Stimulated activated CD8-positive, alpha-beta memory T cell treated with anti-CD3 and anti-CD28 coated beads, Interleukin-4, amount 100 ng/mL, for 48 hours (primary cell): Measurements from ENCODE around the gene C4orf54.

Experiments
- DNase-seq: peaks from one replicate; pipeline ENCODE4 v3.0.0-alpha.2; 2020

The C4orf54 gene

DNA sequence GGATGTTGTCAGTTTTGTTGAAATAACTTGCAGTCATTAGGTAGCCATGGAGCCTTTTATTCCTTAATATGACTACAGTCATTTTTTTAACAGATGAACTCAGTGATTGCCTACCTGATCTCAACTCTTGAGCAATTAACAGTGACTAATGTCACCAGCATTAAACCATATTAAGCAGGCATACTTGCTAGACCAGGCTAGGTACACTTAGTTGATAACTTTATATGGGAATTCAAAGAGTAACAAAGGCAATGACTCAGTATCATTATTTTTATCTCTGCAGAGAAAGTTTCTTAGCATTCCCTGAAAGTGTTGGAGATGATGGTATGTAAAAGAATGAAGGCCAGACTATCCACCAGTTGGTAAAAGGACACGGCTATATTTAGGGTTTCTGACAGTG lies at the start of gene C4orf54:
Gene C4orf54, minus strand, starts transcription at position 31 of the 400 bp plus-strand sequence. CDS start 3,180 bp downstream, outside the sequence.
- DNase-seq = no peak

DNA sequence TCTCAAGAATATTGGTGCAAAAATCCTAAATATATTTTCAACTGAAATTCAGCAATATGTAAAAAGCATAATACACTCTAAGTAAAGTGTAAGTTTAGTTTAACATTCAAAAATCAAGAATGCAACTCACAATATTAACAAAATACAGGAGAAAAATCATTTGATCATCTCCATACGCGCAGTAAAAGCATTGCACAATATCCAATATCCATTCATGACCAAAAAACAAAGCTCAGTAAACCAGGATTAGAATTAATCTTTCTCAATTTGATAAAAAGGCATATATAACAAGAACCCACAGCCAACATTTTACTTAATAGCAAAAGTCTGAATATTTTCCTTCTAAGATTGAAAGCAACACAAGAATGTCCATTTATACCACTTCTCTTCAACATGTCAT lies 48.3 kb upstream of the C4orf54 start:
- no peak for DNase-seq

DNA sequence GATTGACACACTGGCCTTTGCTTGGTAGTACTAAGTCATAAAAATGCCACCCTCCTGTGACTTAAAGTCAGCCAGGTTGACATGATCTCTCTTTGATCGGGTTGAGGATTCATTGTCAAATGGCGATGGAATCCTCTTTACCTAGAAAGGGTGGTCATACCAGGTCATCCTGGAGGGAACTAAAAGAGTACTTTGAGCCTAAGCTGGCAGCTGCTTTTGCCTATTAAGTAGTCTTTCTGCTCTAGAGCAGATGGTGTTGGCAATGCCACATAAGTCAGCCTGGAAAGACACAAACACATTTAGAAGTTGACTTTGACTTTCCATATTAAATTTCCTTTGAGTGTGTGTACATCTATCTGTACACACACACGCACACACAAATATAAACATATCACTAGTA lies 39.2 kb upstream of the C4orf54 start:
- no peak for DNase-seq

DNA sequence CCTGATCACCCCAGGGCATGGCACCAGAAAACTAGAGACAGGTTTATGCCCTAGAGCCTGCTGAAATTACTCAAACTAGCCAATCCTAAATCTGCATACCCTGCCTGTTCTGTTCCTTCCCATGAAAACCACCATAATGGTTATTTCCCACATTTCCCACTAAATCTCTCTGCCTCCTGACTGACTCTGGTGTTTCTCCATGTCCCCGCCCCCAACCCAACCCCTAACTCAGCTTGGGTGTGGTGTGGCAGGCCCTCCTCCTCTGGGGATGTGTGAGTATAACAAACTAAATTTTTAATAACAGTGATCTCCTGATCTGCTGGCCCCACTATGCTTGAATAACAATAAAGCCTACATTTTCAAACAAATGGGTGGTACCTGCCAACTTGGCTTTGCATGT lies 35.5 kb upstream of the C4orf54 start:
- no peak for DNase-seq

DNA sequence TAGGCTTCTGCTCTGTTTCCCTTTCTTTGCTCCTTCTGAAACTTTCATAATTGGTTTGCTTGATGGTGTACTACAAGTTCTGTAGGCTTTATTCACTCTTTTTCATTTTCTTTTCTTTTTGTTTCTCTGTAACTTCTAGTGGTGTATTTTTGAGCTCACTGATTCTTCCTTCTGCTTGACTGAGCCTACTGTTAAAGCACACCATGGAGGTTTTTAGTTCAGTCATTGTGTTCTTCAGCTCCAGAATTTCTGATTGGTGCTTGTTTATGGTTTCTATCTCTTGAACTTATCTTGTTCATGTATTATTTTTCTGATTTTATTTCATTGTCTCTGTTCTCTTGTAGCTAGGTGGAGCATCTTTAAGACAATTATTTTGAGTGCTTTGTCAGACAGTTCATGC lies 33.4 kb upstream of the C4orf54 start:
- DNase-seq = no peak

DNA sequence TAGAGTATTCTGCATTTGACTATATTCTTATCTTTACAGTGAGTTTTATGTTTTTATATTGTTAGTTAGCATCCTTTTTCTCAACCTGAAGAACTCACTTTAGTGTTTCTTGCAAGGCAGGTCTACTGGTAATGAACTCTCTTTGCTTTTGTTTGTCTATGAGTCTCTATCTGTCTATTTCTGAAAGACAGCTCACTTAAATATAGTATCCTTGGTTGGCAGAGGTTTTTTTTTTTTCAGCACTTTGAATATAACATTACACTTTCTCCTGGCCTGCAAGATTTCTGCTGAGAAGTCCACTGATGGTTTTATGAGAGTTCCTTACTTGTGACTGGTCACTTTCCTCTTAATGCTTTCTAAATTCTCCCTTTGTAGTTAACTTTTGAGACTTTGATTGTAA lies 32.8 kb upstream of the C4orf54 start:
- DNase-seq = no peak

DNA sequence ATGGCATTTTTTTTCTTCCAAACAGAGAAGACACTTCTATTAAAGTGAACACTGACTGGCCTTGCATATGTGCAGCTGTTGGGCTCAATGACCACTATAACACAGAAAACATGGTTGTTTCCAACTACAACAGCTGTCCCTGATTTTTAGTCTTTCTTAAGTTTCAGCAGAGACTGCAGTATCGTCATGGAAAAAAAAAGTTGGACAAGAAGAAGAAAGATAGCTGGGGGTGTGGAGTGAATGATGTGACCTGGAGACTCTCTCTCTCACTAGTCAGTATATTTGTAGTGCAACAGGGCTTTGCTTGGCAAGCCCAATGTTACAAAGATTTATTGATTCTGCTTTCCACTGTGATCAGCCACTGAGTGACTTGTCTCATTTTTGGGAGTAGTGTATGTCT lies 29.5 kb upstream of the C4orf54 start:
- no peak for DNase-seq

DNA sequence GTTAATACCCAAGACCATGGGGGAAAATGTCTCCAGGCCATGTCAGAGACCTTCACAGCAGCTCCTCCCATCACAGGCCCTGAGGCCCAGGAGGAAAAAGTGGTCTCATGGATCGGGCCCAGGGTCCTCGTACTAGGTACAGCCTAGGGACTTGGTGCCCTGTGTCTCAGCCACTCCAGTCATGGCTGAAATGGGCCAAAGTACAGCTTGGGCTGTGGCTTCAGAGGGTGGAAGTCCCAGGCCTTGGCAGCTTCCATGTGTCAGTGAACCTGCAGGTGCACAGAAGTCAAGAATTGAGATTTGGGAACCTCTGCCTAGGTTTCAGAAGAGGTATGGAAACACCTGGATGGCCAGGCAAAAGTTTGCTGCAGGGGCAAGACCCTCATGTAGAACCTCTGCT lies 27.6 kb upstream of the C4orf54 start:
- no peak for DNase-seq

DNA sequence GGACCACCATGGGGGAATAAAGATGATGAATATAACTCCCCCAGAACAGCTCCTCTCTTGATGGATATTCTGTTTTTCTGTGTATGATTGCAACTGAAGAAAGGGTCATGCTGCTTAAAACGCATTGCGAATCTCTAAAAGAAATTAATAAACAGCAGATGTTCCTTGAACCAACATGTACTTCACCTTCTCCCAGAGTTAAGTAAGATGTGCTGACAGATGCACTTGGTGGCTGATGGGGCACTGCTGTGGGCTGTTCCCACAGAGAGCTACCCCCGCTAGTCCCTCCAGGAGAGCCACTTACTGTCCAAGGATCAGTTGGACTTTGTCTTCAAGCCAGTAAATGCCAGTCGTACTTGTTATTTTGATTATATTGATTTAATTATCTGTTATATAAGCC lies 26.3 kb upstream of the C4orf54 start:
- no peak for DNase-seq

DNA sequence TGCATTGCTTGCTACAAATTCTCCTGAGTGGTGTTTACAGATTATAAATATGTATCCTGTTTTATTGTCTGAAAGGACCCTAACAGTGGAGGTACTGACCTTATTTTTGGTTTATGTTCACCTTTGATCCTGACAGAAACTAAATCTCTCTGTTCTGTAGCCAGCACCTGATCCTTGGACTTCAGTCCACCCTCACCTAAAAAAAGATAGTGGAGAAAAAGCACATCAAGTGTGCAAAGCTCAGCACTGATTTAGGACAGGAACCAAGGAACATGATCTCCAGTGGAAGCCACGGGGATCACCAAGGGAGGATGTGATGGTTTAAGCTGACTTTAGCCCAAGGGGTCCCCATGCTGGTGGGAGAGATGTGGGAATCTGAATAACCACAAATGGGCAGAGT lies 22.3 kb upstream of the C4orf54 start:
- DNase-seq = no peak

DNA sequence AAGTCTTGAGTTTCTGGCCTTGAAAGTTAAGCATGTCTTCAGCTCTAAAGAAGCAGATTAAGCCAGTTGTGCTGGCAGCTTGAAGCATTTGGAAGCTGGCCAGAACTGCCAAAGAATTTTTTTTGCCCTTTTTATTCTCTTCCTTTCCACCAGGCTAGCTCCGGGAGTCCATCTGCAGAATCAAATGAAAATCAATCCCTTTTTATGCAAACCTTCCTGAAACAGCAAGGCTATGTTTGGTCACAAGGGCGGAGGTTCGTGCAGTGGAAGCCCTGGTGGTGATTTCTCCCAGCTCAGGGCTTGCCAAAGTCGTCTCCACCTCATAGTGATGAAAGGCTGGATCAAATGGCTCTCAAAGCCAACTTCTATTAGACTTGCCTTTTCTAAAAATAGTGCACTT lies 21.6 kb upstream of the C4orf54 start:
- no peak for DNase-seq

DNA sequence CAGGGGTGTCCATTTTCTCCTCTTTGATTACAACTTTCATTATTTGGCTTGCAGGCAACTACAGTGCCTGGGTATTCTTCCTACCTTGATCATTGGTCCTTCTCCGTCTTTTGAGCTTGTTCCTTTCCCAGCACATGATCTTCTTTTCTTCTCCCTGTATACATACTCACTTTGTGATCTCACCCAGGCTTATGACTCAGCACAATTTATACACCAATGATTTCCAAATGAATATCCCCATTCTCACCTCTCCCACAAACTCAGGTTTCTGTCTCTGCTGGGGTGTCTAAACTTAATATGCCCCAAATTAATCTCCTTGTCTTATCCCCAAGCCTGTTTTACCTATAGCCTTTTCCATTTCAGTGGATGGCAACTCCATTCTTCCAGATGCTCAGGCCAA lies 19.5 kb upstream of the C4orf54 start:
- no peak for DNase-seq

DNA sequence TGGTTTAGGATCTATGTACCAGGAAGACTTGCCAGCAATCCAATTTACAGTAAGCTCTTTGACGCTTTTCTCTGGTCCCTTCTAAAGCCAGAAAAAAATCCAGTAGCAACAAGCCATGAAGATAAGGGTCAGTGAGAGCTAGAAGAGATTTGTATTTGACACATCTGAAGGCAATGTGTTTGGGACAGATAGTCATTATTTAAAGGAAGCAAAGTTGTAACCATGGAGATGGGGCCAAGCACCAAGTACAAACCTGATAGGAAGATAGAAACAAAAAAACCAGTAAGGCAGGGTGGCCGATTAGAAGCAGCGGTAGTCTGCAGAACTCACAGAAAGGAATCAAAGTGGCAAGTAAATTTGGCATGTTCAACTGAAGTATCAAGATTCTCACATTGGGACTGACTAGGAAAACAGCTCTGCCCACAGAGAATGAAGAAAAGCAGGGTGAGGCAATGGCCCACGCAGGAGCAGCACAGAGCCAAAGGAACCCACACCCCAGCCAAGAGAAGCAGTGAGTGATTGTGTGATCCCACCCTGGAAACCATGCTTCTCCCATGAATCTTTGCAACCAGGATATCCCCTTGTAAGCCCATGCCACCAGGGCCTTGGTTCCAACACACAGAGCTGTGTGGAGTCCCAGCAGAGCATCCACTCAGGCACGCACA lies 12.9 kb upstream of the C4orf54 start:
- no peak for DNase-seq

DNA sequence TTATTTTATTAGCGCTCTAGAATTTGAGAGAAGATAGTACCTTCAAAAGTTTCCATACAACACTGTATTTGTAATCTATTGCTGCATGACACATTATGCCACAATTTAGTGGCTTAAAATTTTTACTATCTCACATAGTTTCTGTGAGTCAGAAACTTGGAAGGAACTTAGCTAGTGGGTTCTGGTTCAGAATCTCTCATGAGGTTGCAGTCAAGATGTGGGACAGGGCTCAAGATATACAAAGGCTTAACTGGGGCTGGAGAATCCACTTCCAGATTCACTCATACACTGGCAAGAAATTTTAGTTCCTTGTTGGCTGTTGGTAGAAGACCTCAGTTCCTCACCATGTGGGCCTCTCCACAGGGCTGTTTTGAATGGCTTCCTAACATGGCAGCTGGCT lies 11.5 kb upstream of the C4orf54 start:
- DNase-seq = no peak

DNA sequence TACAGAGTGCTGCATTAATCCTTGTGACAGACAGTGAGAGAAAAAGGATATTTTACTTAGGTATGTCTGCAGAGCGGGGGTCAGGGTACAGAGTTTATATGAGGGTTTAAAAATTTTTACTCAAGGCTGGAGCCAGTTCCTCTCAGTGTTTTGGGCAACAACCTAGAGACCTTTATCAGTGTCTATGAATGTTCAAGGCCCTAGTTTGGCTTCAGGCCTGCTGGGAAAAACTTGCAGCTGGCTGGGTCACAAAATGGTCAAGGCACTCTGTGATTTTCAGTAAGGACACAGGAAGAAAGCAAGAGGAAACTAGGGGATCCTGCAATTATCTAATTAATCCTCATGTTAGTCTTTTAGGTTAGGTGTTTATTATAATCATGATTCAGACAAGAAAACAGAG lies 10.8 kb upstream of the C4orf54 start:
- DNase-seq = no peak

DNA sequence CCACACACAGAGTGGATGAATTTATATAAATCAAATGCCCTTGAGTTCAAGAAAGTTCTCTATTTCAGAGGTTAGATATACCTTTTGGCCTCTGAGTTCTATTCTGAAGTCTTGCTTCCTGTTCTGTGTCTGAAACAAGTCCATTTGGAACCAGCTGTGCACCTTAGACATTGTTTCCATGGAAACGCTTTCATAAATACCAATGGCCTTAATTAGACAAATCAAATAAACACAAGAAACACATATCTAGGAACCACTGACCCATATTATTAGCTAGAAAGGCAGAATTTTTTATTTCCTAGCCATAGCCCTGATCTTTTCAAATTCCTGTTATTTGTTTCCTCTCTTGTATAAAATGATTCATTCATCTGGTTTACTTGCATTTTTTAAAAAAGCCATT lies 8.4 kb upstream of the C4orf54 start:
- no peak for DNase-seq

DNA sequence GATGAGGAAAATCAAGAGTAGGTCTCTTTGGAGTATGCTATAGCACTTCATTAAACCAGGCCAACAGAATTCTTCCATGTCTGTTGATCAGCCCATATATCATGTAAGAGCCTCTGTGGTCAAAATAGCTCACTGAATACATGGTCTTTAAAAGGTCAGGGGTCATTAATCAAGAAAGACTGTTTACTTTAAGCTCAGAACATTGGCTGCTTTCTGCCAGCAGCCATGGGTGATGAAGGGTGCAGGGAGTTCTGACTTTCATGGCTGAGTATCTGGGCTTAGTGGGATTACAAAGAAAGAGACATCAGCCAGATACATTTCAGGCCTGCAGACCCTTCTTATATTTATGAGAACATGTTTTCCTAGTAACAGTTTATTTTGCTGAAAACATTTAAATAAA lies 7.1 kb upstream of the C4orf54 start:
- DNase-seq = no peak

DNA sequence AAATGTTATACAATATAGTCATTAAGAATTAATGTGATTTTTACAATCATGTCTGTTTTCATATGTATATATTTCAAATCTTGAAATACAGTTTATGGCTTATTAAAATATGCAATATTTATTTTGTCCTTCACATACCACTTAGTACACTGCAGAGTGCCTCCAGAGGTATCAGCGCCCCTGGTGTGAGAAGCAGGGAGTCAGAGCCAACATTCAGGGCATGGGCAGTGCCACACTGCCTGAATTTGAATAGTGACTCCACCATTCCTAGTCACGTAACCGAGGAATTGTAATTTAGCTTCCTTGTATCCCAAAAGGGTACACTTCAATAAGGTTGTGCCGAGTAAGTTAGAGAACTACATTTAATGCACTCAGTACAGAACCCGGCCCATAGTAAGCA lies 4.3 kb upstream of the C4orf54 start:
- no peak for DNase-seq

DNA sequence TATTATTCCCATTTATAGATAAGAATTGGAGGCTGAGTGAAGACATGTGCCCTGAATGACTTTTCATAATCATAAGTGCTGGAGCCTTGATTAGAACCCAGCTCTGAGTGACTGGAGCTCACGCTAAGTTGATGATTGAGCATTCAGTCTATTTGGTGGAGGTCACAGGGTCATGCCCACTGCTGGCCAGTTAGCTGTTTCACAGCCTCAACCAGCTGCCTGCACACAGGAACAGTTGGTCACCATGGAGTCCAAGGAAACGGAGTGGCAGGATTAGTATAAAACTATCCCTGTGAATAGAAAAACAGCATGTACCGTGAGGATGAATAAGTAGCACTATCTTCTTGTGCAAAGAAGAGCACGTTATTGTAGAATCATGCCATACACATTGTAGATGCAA lies 1.0 kb upstream of the C4orf54 start:
- DNase-seq = no peak

DNA sequence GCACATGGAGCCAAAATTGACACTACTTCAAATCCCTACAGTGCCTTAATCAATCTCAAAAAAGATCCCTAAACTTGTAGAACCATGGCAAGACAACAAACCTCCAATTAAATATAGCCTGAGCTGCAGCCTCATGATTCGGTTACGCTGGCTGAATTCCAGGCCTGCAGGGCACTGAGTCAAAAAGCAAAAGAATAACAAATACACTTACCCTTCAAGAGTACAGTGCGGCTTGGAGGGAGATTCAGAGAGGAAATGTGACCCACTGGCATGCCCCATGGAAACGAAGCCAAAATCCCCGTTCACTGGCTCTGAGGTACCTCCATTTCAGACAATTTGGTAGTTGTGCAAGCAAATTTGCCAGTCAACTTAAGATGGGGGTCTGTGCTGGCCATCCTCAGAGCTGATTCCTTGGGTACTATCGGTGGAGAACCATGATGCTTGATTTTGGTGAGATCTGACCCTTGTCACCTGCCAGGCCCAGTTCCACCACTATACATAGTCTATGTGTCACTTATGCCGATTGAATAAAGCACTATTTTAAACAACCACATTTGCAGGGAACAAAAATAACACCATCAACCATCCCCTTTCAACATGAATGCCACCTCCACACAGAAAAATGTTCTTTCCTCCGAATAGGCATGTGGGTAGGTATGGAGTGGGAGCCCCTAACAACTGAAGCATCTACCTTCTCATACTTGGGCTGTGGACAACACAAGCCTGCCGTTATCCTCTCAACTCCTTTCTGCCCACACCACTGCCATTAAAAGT lies 2.1 kb downstream of the C4orf54 start:
- DNase-seq = no peak

DNA sequence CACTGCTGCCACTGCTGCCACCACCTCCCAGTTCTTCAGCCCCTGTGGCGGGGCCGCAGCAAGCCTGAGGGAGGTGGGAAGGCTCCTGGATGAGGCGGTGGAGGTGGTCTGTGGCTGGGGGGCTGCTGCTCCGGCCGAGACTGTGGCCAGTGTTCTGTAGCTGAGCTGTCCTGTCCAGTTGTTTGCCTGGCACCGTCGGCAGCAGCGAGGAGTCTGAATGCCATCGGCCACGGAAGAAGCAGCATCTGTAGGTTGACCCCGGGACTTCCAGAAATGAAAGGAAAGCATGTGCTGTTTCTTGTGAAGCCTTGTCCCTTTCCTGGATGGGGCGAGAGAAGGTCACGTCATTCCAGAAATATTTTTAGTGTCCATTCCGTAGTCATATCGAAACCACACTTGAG lies 3.3 kb downstream of the C4orf54 start:
- DNase-seq = no peak

DNA sequence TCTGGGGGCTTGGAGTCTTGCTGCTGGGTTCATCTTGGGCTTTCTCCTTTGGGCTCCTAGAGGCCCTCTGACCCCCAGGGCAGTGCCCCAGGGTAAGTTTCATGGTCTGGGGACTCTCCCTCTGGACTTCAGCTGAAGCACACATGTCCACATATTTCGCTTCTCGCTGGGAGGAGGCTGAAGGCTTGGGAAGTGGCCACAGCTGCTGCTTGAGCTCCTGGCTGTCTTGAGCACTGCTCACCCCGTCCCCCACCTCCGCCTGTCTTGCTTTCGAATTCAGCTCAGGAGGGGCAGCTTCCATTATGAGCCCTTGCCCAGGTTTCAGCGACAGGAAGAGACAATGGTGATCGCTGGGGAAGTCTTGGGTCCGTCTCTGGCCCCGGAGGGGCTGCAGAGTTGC lies 3.7 kb downstream of the C4orf54 start:
- no peak for DNase-seq

DNA sequence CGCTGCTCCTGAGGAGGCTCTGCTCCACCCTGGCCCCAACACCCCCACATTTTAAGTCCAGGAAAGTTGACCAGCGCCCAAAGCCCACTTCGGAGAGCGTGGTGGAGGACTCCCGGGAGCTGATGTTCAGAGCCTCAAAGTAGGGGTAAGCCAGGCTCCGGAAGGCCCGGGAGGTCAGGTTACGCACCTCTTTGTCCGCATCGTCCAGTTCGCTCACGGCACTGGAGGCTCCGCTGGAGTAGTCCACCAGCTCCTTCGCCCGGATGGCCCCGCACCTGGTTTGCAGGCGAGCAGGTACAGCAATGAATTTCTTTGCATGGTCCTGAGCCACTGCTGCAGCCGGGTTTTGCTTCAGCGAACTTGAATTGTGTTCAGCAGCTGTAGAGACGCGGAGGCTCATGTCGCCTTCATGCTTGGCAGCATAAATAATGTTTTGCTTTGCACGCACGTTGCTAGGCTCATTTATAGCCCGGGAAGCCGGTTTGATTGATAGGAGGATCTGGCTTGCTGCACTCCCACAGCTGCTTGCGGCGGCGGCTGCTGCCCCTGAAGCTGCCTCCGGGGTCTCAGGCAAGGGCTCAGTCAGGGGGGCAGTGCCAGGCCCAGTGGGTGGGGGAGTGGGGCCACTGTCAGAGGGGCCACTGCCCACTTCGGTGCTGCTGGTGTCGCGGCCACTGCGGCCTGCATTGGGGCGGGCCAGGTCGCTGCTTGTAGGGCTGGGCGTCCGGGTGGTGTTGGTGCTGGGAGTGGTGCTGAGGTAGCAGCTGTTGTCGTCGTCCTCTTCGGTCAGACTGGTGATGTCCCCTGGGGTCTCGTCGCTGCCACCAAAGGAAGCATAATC lies 4.8 kb downstream of the C4orf54 start:
- no peak for DNase-seq
